ENCODE measurements around the gene PLXNA4.

The PLXNA4 gene

GRCh38 chr7:132187391-132187790 lies 388.9 kb downstream of the PLXNA4 start (continued):
- no peak for TF ChIP-seq ZBTB1 (tag by site-specific recombination; IDR thresholded peaks at IDR 0.05)
- no peak for TF ChIP-seq ZNF280D (tag by site-specific recombination; IDR thresholded peaks at IDR 0.05)
- TF ChIP-seq ZNF670 (tag by site-specific recombination; IDR thresholded peaks at IDR 0.05; ENCODE audit: low read depth) = no peak
- no peak for TF ChIP-seq HOXA7 (CRISPR knock-in tag; IDR thresholded peaks at IDR 0.05; ENCODE audit: borderline replicate concordance)

- Histone ChIP-seq H3K27ac (ENCODE audit: extremely low read depth, low read depth, low read length) (no peak overlapping the region), H3K4me1 (ENCODE audit: control insufficient read depth, insufficient read depth, low read length) (no peaks in the 10 kb centered on the region), H3K9me3 (ENCODE audit: control insufficient read depth, insufficient read depth, low read depth, low read length) (no peaks in the 10 kb centered on the region), H3K36me3 (ENCODE audit: control insufficient read depth in 2 of 2, insufficient read depth in 1 of 2, low read length in 2 of 2) (no peaks in the 10 kb centered on the region), H3K4me3 (ENCODE audit: low read depth, low read length) (no peak overlapping the region)
- ChIA-PET CTCF (interaction anchor here (1.0 kb wide), 1 partner anchor 134 kb away, joined by 3 read pairs; no protein-coding TSS in a partner anchor), POLR2A (no interaction called here)
- TF ChIP-seq ZFP37 (tag by site-specific recombination; IDR thresholded peaks at IDR 0.05) (no peak), ZNF610 (tag by site-specific recombination; IDR thresholded peaks at IDR 0.05; ENCODE audit: borderline replicate concordance) (no peak), ZNF433 (tag by site-specific recombination; IDR thresholded peaks at IDR 0.05; ENCODE audit: low read depth) (no peak), ZSCAN23 (tag by site-specific recombination; IDR thresholded peaks at IDR 0.05) (no peak), ZBTB8A (tag by site-specific recombination; IDR thresholded peaks at IDR 0.05) (no peak), ZNF138 (tag by site-specific recombination; IDR thresholded peaks at IDR 0.05; ENCODE audit: borderline replicate concordance) (no peak), ZNF140 (tag by site-specific recombination; IDR thresholded peaks at IDR 0.05) (no peak), ZNF174 (tag by site-specific recombination; IDR thresholded peaks at IDR 0.05) (no peak), CTCF (tag by site-specific recombination; IDR thresholded peaks at IDR 0.05) (no peak), HIC1 (tag by site-specific recombination; IDR thresholded peaks at IDR 0.05) (no peak), ZNF549 (tag by site-specific recombination; IDR thresholded peaks at IDR 0.05) (no peak), ZNF837 (tag by site-specific recombination; IDR thresholded peaks at IDR 0.05) (no peak), HOXA7 (CRISPR knock-in tag; IDR thresholded peaks at IDR 0.05; ENCODE audit: borderline replicate concordance) (no peak), ZNF114 (tag by site-specific recombination; IDR thresholded peaks at IDR 0.05) (no peak), ZNF623 (tag by site-specific recombination; IDR thresholded peaks at IDR 0.05) (no peak)
Measured at GRCh38 chr7:132185150-132185549, 391.1 kb downstream of the PLXNA4 start.

Data from HEK293 (cell line).